SK-N-SH treated with all-trans-retinoic acid at 6 μM for 48 hours (cell line): ENCODE results near the gene BPIFB3.

Experiments used
- ATAC-seq: fragments of 200-7000 bp; cut with Tn5 transposase; 3 replicates; pipeline ENCODE4 v1.9.1; 2020; ENCODE audit warnings: mild to moderate bottlenecking, moderate library complexity
- ARNTL ChIP-seq: fragments of 450-650 bp; formaldehyde crosslinking; IDR thresholded peaks from 2 replicates; pipeline ENCODE4 v1.5.0; 2020; ENCODE audit warnings: low read depth, mild to moderate bottlenecking, moderate library complexity, borderline replicate concordance
- BACH2 ChIP-seq: fragments of 250-450 bp; sonication (Bioruptor Pico); IDR thresholded peaks from 2 replicates; pipeline ENCODE4 v1.9.0; 2021; ENCODE audit warnings: mild to moderate bottlenecking, borderline replicate concordance
- CSDC2 ChIP-seq: fragments of 250-450 bp; sonication (Bioruptor Pico); IDR thresholded peaks from 2 replicates; pipeline ENCODE4 v1.5.0; 2020; ENCODE audit warnings: mild to moderate bottlenecking, moderate library complexity
- ESRRG ChIP-seq: fragments of 250-450 bp; sonication (Bioruptor Pico); IDR thresholded peaks from 2 replicates; pipeline ENCODE4 v1.6.1; 2021; ENCODE audit warnings: mild to moderate bottlenecking
- GLIS3 ChIP-seq: fragments of 250-450 bp; sonication (Bioruptor Pico); IDR thresholded peaks from 2 replicates; pipeline ENCODE4 v1.5.0; 2020; ENCODE audit warnings: mild to moderate bottlenecking, moderate library complexity
- ISL1 ChIP-seq: fragments of 250-450 bp; sonication (Bioruptor Pico); IDR thresholded peaks from 2 replicates; pipeline ENCODE4 v2.1.2; 2022; ENCODE audit warnings: mild to moderate bottlenecking, moderate library complexity
- OSR1 ChIP-seq: fragments of 250-450 bp; sonication (Bioruptor Pico); IDR thresholded peaks from 2 replicates; pipeline ENCODE4 v1.8.0; 2022; ENCODE audit warnings: moderate library complexity, mild to moderate bottlenecking, inconsistent platforms
- RARB ChIP-seq: fragments of 250-450 bp; sonication (Bioruptor Pico); IDR thresholded peaks from 2 replicates; pipeline ENCODE4 v1.8.0; 2021; ENCODE audit warnings: mild to moderate bottlenecking, moderate library complexity
- SNAI2 ChIP-seq: fragments of 250-450 bp; sonication (Bioruptor Pico); IDR thresholded peaks from 2 replicates; pipeline ENCODE4 v1.5.0; 2020; ENCODE audit warnings: mild to moderate bottlenecking, moderate library complexity
- TOX ChIP-seq: fragments of 250-450 bp; sonication (Bioruptor Pico); IDR thresholded peaks from 2 replicates; pipeline ENCODE4 v1.8.0; 2021; ENCODE audit warnings: mild to moderate bottlenecking, moderate library complexity, borderline replicate concordance
- ZC3H10 ChIP-seq: fragments of 250-450 bp; sonication (Bioruptor Pico); IDR thresholded peaks from 2 replicates; pipeline ENCODE4 v1.5.1; 2021; ENCODE audit warnings: mild to moderate bottlenecking, moderate library complexity
- ZFP3 ChIP-seq: fragments of 250-450 bp; sonication (Bioruptor Pico); IDR thresholded peaks from 2 replicates; pipeline ENCODE4 v1.5.0; 2020; ENCODE audit warnings: mild to moderate bottlenecking, moderate library complexity
- ZFP30 ChIP-seq: fragments of 450-650 bp; formaldehyde crosslinking; IDR thresholded peaks from 2 replicates; pipeline ENCODE4 v1.5.0; 2022; ENCODE audit warnings: mild to moderate bottlenecking, moderate library complexity
- ZNF70 ChIP-seq: fragments of 450-650 bp; formaldehyde crosslinking; IDR thresholded peaks from 2 replicates; pipeline ENCODE4 v1.5.0; 2020; ENCODE audit warnings: mild to moderate bottlenecking, moderate library complexity
- ZNF8 ChIP-seq: fragments of 450-650 bp; formaldehyde crosslinking; IDR thresholded peaks from 2 replicates; pipeline ENCODE4 v1.5.0; 2020; ENCODE audit warnings: mild to moderate bottlenecking, moderate library complexity
- TF ChIP-seq, protein P1 (sequence below): fragments of 250-450 bp; sonication (Bioruptor Pico); IDR thresholded peaks from 2 replicates; pipeline ENCODE4 v1.5.0; 2020; ENCODE audit warnings: mild to moderate bottlenecking, moderate library complexity
- TF ChIP-seq, protein P2 (sequence below): fragments of 250-450 bp; sonication (Bioruptor Pico); IDR thresholded peaks from 2 replicates; pipeline ENCODE4 v1.5.1; 2021; ENCODE audit warnings: mild to moderate bottlenecking, moderate library complexity
- TF ChIP-seq, protein P3 (sequence below): fragments of 250-450 bp; sonication (Bioruptor Pico); IDR thresholded peaks from 2 replicates; pipeline ENCODE4 v1.5.1; 2020; ENCODE audit warnings: low read depth, mild to moderate bottlenecking, moderate library complexity
- TF ChIP-seq, protein P4 (sequence below): fragments of 250-450 bp; sonication (Bioruptor Pico); IDR thresholded peaks from 2 replicates; pipeline ENCODE4 v1.8.0; 2021; ENCODE audit warnings: low read depth, mild to moderate bottlenecking, moderate library complexity, borderline replicate concordance

BPIFB3 gene

DNA sequence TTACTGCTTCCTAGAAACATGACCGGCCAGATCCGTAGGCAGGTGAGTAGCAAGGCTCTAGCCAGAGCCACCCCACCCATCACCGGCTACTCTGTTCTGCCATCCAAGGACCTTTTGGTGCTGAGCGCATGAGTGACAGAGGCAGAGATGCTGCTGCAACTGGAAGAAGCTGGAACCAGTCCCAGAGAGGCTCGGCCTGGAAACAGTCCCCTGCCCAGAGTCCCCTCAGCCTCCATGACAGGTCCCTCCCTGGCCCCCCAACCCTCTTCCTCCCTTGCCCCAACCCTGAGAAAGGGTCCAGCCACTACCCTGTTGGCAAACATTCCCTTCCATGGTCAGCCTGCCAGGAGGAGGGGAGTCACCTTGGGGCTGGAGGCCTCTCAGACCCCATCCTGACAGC lies 57.6 kb downstream of the BPIFB3 start (continued):
- TF ChIP-seq, protein P1, sequence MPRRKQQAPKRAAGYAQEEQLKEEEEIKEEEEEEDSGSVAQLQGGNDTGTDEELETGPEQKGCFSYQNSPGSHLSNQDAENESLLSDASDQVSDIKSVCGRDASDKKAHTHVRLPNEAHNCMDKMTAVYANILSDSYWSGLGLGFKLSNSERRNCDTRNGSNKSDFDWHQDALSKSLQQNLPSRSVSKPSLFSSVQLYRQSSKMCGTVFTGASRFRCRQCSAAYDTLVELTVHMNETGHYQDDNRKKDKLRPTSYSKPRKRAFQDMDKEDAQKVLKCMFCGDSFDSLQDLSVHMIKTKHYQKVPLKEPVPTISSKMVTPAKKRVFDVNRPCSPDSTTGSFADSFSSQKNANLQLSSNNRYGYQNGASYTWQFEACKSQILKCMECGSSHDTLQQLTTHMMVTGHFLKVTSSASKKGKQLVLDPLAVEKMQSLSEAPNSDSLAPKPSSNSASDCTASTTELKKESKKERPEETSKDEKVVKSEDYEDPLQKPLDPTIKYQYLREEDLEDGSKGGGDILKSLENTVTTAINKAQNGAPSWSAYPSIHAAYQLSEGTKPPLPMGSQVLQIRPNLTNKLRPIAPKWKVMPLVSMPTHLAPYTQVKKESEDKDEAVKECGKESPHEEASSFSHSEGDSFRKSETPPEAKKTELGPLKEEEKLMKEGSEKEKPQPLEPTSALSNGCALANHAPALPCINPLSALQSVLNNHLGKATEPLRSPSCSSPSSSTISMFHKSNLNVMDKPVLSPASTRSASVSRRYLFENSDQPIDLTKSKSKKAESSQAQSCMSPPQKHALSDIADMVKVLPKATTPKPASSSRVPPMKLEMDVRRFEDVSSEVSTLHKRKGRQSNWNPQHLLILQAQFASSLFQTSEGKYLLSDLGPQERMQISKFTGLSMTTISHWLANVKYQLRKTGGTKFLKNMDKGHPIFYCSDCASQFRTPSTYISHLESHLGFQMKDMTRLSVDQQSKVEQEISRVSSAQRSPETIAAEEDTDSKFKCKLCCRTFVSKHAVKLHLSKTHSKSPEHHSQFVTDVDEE (CRISPR knock-in tag) = no peak
- no peak for TF ChIP-seq GLIS3 (CRISPR knock-in tag)
- TF ChIP-seq ZNF8 (CRISPR knock-in tag) = no peak
- no peak for TF ChIP-seq ZFP30 (CRISPR knock-in tag)
- TF ChIP-seq TOX (CRISPR knock-in tag) = no peak

DNA sequence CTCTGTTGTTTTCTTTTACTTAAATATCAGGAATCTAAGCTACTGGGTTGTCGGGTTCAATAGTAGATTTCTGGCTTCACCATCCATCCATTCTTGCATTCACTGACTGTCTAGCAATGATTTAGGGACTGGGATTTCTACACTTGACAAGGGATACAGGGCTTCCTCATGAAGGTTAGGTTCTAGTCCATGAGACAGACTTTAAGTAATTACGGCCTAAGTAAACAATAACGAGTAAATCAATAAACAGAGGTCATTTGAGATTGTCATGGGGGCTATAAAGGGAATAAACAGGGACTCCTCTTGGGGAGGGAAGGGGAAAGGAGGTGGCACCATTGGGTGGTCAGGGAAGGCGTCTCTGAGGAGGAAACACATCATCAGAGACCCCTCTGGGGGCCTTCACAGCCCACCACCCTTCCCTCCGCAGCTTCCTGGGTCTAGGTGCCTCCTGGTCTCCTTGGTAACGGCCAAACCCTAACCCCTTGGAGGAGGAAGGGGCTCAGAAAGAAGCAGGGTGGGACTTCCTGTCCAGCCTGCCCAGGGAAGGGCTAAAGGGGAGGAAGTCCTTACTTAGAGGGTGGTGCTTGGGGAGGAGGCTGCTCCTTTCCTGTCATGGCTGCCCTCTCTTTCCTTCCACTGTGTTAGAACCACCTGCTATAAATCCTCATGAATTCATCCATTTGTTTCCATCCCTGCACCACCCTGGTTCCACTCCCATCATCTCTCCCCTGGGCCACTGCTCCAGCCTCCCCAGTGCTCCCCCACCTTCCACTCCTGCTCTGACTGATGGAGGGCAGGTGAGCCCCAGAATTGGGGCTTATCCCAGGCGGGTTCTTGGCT lies 59.1 kb downstream of the BPIFB3 start:
- ATAC-seq = no peak
- TF ChIP-seq TOX (CRISPR knock-in tag) (no peak), CSDC2 (CRISPR knock-in tag) (no peak), ZNF70 (CRISPR knock-in tag) (no peak), OSR1 (no peak), GLIS3 (CRISPR knock-in tag) (no peak), BACH2 (no peak), ARNTL (CRISPR knock-in tag) (no peak), SNAI2 (no peak), ZFP30 (CRISPR knock-in tag) (no peak), ZNF8 (CRISPR knock-in tag) (no peak), ZC3H10 (CRISPR knock-in tag) (no peak), ESRRG (CRISPR knock-in tag) (no peak)
- TF ChIP-seq, protein P2, sequence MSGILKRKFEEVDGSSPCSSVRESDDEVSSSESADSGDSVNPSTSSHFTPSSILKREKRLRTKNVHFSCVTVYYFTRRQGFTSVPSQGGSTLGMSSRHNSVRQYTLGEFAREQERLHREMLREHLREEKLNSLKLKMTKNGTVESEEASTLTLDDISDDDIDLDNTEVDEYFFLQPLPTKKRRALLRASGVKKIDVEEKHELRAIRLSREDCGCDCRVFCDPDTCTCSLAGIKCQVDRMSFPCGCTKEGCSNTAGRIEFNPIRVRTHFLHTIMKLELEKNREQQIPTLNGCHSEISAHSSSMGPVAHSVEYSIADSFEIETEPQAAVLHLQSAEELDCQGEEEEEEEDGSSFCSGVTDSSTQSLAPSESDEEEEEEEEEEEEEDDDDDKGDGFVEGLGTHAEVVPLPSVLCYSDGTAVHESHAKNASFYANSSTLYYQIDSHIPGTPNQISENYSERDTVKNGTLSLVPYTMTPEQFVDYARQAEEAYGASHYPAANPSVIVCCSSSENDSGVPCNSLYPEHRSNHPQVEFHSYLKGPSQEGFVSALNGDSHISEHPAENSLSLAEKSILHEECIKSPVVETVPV (CRISPR knock-in tag) = no peak
- TF ChIP-seq, protein P3, sequence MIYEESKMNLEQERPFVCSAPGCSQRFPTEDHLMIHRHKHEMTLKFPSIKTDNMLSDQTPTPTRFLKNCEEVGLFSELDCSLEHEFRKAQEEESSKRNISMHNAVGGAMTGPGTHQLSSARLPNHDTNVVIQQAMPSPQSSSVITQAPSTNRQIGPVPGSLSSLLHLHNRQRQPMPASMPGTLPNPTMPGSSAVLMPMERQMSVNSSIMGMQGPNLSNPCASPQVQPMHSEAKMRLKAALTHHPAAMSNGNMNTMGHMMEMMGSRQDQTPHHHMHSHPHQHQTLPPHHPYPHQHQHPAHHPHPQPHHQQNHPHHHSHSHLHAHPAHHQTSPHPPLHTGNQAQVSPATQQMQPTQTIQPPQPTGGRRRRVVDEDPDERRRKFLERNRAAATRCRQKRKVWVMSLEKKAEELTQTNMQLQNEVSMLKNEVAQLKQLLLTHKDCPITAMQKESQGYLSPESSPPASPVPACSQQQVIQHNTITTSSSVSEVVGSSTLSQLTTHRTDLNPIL (CRISPR knock-in tag) = no peak
- TF ChIP-seq, protein P1 (CRISPR knock-in tag) = no peak
- TF ChIP-seq, protein P4, sequence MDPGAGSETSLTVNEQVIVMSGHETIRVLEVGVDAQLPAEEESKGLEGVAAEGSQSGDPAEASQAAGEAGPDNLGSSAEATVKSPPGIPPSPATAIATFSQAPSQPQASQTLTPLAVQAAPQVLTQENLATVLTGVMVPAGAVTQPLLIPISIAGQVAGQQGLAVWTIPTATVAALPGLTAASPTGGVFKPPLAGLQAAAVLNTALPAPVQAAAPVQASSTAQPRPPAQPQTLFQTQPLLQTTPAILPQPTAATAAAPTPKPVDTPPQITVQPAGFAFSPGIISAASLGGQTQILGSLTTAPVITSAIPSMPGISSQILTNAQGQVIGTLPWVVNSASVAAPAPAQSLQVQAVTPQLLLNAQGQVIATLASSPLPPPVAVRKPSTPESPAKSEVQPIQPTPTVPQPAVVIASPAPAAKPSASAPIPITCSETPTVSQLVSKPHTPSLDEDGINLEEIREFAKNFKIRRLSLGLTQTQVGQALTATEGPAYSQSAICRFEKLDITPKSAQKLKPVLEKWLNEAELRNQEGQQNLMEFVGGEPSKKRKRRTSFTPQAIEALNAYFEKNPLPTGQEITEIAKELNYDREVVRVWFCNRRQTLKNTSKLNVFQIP (CRISPR knock-in tag) = no peak

DNA sequence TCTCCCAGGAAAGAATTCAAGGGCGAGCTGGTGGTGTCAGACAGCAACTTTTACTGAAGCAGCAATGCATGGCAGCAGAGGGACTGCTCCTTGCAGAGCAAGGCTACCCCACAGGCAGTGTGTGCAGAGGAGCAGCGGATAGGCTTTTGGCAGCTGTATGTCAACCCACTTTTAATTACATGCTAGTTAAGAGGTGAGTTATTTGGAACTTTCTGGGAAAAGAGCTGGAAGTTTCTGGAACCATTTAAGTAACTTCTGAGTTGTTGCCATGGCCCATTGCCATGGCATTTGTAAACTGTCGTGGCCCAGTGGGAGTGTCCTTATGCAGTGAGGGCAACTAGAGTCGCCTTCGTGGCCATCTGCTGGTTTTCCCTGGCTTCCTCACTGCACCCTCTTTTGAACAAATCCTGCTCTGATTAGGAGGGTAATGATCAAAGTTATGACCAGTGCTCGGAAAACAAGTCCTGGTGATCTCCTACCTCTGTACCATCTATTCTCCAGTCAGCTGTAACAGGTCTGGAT lies 59.7 kb downstream of the BPIFB3 start:
- ATAC-seq = no peak
- TF ChIP-seq ZFP3 (CRISPR knock-in tag) (no peak), GLIS3 (CRISPR knock-in tag) (no peak), ISL1 (CRISPR knock-in tag) (no peak), RARB (no peak), ZC3H10 (CRISPR knock-in tag) (no peak), SNAI2 (no peak), CSDC2 (CRISPR knock-in tag) (no peak)
- TF ChIP-seq, protein P3 (CRISPR knock-in tag) = no peak
- TF ChIP-seq, protein P4 (CRISPR knock-in tag) = no peak
- TF ChIP-seq, protein P1 (CRISPR knock-in tag) = no peak
